ENCODE data around the gene INPP5A.

DNA sequence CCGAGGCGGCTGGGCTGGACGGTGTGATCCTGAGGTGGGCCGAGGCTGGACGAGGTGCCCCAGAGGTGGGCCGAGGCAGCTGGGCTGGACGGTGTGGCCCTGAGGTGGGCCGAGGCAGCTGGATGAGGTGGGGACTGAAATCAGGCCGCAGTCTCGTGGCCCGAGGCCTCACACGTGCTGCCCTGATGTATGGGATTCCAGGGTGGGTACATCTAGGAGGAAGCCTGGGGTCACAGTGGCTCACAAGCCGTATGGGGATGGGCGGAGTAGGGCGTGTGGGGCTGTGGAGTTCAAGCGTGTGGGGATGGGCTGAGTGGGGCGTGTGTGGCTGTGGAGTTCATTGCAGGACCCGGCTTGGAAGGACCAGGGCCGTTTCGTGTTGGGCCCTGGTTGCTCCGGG lies 260.8 kb downstream of the INPP5A start:
- TF ChIP-seq, protein P1, sequence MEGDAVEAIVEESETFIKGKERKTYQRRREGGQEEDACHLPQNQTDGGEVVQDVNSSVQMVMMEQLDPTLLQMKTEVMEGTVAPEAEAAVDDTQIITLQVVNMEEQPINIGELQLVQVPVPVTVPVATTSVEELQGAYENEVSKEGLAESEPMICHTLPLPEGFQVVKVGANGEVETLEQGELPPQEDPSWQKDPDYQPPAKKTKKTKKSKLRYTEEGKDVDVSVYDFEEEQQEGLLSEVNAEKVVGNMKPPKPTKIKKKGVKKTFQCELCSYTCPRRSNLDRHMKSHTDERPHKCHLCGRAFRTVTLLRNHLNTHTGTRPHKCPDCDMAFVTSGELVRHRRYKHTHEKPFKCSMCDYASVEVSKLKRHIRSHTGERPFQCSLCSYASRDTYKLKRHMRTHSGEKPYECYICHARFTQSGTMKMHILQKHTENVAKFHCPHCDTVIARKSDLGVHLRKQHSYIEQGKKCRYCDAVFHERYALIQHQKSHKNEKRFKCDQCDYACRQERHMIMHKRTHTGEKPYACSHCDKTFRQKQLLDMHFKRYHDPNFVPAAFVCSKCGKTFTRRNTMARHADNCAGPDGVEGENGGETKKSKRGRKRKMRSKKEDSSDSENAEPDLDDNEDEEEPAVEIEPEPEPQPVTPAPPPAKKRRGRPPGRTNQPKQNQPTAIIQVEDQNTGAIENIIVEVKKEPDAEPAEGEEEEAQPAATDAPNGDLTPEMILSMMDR (conservative IDR thresholded peaks at IDR 0.05), result no peak
- no peak for TF ChIP-seq ZFX (IDR thresholded peaks at IDR 0.05)
